Measurements from ENCODE around the gene ARHGAP5. TPM values are rescaled to one million over a fixed set of nuclear protein-coding genes. Genes with fewer than 3 reads are reported as not detected.

ARHGAP5 gene
- polyA plus RNA-seq, 3 donors, result 2.5 to 6.3 (median 4.3) TPM

- Histone ChIP-seq H3K36me3 (replicated peaks in 1 of 2; ENCODE audit: control insufficient read depth in 1 of 2, insufficient read depth in 2 of 2, low read length in 2 of 2) (no peaks in the 10 kb centered on the region), H3K79me2 (ENCODE audit: insufficient read depth, low read length) (no peaks in the 10 kb centered on the region), H3K9me3 (replicated peaks in 1 of 2; ENCODE audit: control insufficient read depth in 1 of 2, insufficient read depth in 1 of 2, low read length in 2 of 2) (peaks cover 0 to 4% of the 10 kb centered on the region in 2 donors), H3K4me3 (replicated peaks in 1 of 3; ENCODE audit: low read depth in 2 of 3, low read length in 3 of 3) (no peak overlapping the region), H4K20me1 (ENCODE audit: insufficient read depth, low read length) (no peaks in the 10 kb centered on the region), H3K27me3 (ENCODE audit: control insufficient read depth in 2 of 2, insufficient read depth in 2 of 2, low read length in 2 of 2) (no peaks in the 10 kb centered on the region), H3K4me1 (ENCODE audit: control insufficient read depth in 1 of 2, insufficient read depth in 2 of 2, low read length in 2 of 2) (no peaks in the 10 kb centered on the region), H3K4me2 (replicated peaks; ENCODE audit: extremely low read depth, low read length, poor library complexity, severe bottlenecking) (no peak overlapping the region), H3K9ac (ENCODE audit: insufficient read depth, low read length, poor library complexity, severe bottlenecking) (no peak overlapping the region), H3K27ac (ENCODE audit: low read depth in 1 of 2, low read length in 2 of 2) (no peak overlapping the region), H2AFZ (ENCODE audit: insufficient read depth, low read depth, low read length, poor library complexity, severe bottlenecking) (no peak overlapping the region)
- no peaks in the 10 kb centered on the region for H3K36me3 Mint-ChIP-seq
- no peak overlapping the region for H3K27ac Mint-ChIP-seq
- peaks cover 0 to 2% (median 0%) of the 10 kb centered on the region in 3 donors for H3K27me3 Mint-ChIP-seq (ENCODE audit: low read depth in 3 of 3)
- H3K4me1 Mint-ChIP-seq, result peaks cover 5% of the 10 kb centered on the region
- no peak overlapping the region for H3K4me3 Mint-ChIP-seq
- TF ChIP-seq CTCF (IDR thresholded peaks at IDR 0.05), result no peak
- no peak for DNase-seq
- intact Hi-C loops (cut with micrococcal nuclease), result no loop called here
- H3K9me3 Mint-ChIP-seq, result peaks cover 0 to 16% (median 6%) of the 10 kb centered on the region in 7 donors
Observed at GRCh38 chr14:32186248-32186647, 109.1 kb downstream of the ARHGAP5 start.

GRCh38 chr14:32189811-32190210 lies 112.7 kb downstream of the ARHGAP5 start:
- Histone ChIP-seq H3K79me2 (ENCODE audit: insufficient read depth, low read length) (no peaks in the 10 kb centered on the region), H3K27me3 (ENCODE audit: control insufficient read depth in 2 of 2, insufficient read depth in 2 of 2, low read length in 2 of 2) (no peaks in the 10 kb centered on the region), H3K9ac (ENCODE audit: insufficient read depth, low read length, poor library complexity, severe bottlenecking) (no peak overlapping the region), H3K4me2 (replicated peaks; ENCODE audit: extremely low read depth, low read length, poor library complexity, severe bottlenecking) (no peak overlapping the region), H3K27ac (ENCODE audit: low read depth in 1 of 2, low read length in 2 of 2) (no peak overlapping the region), H3K9me3 (replicated peaks in 1 of 2; ENCODE audit: control insufficient read depth in 1 of 2, insufficient read depth in 1 of 2, low read length in 2 of 2) (peaks cover 0 to 4% of the 10 kb centered on the region in 2 donors), H3K4me3 (replicated peaks in 1 of 3; ENCODE audit: low read depth in 2 of 3, low read length in 3 of 3) (no peak overlapping the region), H3K36me3 (replicated peaks in 1 of 2; ENCODE audit: control insufficient read depth in 1 of 2, insufficient read depth in 2 of 2, low read length in 2 of 2) (no peaks in the 10 kb centered on the region), H2AFZ (ENCODE audit: insufficient read depth, low read depth, low read length, poor library complexity, severe bottlenecking) (no peak overlapping the region), H3K4me1 (ENCODE audit: control insufficient read depth in 1 of 2, insufficient read depth in 2 of 2, low read length in 2 of 2) (no peaks in the 10 kb centered on the region), H4K20me1 (ENCODE audit: insufficient read depth, low read length) (no peaks in the 10 kb centered on the region)
- Mint-ChIP-seq H3K9me3 (peaks cover 0 to 10% (median 4%) of the 10 kb centered on the region in 7 donors), H3K4me3 (no peak overlapping the region), H3K27ac (no peak overlapping the region), H3K36me3 (no peaks in the 10 kb centered on the region), H3K27me3 (ENCODE audit: low read depth in 3 of 3) (peaks cover 0 to 2% (median 0%) of the 10 kb centered on the region in 3 donors), H3K4me1 (peaks cover 5% of the 10 kb centered on the region)
- WGBS (ENCODE audit: insufficient coverage), result 60% methylated on average over 1 of the region's 1 CpG
- no peak for TF ChIP-seq CTCF (IDR thresholded peaks at IDR 0.05)
- intact Hi-C loops (cut with micrococcal nuclease), result no loop called here
- DNase-seq, result no peak

Measured in CD14-positive monocyte (primary cell).